Uterus (tissue), 2 donors: ENCODE data around the gene PLXNA2.

ENCODE experiments used
- POLR2A ChIP-seq, 2 donors: fragments of 450-650 bp; IDR thresholded peaks; one replicate each; pipeline ENCODE4 v1.6.1; 2016; ENCODE audit warnings: antibody characterized with exemption in 2 of 2, mild to moderate bottlenecking in 1 of 2, moderate library complexity in 1 of 2
- TF ChIP-seq, protein P1 (sequence below), 4 experiments: fragments of 200-600 bp in 2 of 4; fragments of 450-650 bp in 2 of 4; sonication (generic) in 2 of 4; IDR thresholded peaks; one replicate each; pipeline ENCODE4 v1.5.1; 2016 to 2019; ENCODE audit warnings: antibody characterized with exemption in 4 of 4, mild to moderate bottlenecking in 2 of 4, moderate library complexity in 1 of 4

DNA sequence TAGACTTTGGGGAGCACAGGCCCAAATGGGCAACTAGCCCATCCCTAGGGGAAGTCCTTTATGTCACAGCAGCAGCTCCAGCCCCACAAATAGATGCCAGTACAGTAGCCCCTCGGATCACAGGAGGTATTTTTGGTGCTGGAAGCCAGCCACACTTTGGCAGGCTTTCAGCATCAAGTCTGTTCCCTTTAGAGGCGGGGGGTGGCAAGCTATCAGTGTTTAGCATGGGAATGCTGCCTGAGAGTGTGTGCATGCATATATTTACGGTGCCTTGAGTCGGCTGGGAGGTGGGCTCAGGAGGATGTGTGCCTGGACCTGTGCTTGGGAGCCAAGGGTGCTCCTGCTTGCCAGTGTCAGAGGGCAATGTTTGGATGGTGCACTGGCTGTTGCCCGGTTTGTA, 3.5 kb upstream of the PLXNA2 start:
- TF ChIP-seq, protein P1, sequence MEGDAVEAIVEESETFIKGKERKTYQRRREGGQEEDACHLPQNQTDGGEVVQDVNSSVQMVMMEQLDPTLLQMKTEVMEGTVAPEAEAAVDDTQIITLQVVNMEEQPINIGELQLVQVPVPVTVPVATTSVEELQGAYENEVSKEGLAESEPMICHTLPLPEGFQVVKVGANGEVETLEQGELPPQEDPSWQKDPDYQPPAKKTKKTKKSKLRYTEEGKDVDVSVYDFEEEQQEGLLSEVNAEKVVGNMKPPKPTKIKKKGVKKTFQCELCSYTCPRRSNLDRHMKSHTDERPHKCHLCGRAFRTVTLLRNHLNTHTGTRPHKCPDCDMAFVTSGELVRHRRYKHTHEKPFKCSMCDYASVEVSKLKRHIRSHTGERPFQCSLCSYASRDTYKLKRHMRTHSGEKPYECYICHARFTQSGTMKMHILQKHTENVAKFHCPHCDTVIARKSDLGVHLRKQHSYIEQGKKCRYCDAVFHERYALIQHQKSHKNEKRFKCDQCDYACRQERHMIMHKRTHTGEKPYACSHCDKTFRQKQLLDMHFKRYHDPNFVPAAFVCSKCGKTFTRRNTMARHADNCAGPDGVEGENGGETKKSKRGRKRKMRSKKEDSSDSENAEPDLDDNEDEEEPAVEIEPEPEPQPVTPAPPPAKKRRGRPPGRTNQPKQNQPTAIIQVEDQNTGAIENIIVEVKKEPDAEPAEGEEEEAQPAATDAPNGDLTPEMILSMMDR (IDR thresholded peaks at IDR 0.05) = no peak
- no peak for TF ChIP-seq POLR2A (IDR thresholded peaks at IDR 0.05)
